ENCODE data around the gene SLC27A1.

SLC27A1 gene

GRCh38 chr19:17470068-17470841 lies at the start of gene SLC27A1:
SLC27A1 (plus strand) TSS chr19:17470524; CDS start chr19:17470541, 17 bp downstream.
- peak; percentile 84 to 86 for ATAC-seq

GRCh38 chr19:17421942-17422341 lies 48.4 kb upstream of the SLC27A1 start:
- ATAC-seq, result no peak

GRCh38 chr19:17423429-17424208 lies 46.7 kb upstream of the SLC27A1 start:
- no peak for ATAC-seq

GRCh38 chr19:17424743-17425365 lies 45.5 kb upstream of the SLC27A1 start:
- ATAC-seq, result peak in 1 of 2 donors; percentile 33

GRCh38 chr19:17429641-17430113 lies 40.6 kb upstream of the SLC27A1 start:
- no peak for ATAC-seq

- ATAC-seq, result no peak
Measured at GRCh38 chr19:17431417-17431816, 38.9 kb upstream of the SLC27A1 start.

- no peak for ATAC-seq
Measured at GRCh38 chr19:17435218-17435617, 35.1 kb upstream of the SLC27A1 start.

GRCh38 chr19:17436094-17436873 lies 34.0 kb upstream of the SLC27A1 start:
- no peak for ATAC-seq

GRCh38 chr19:17436874-17437267 lies 33.5 kb upstream of the SLC27A1 start:
- ATAC-seq, result no peak

- peak; percentile 63 to 67 for ATAC-seq
Measured at GRCh38 chr19:17441241-17442021, 28.9 kb upstream of the SLC27A1 start.

- ATAC-seq, result no peak
Measured at GRCh38 chr19:17445526-17446165, 24.7 kb upstream of the SLC27A1 start.

GRCh38 chr19:17447704-17448130 lies 22.6 kb upstream of the SLC27A1 start:
- ATAC-seq, result no peak

- peak; percentile 41 to 43 for ATAC-seq
Measured at GRCh38 chr19:17448131-17448967, 22.0 kb upstream of the SLC27A1 start, which contains the start of gene TMEM221. TMEM221 (minus strand) TSS chr19:17448668; CDS start chr19:17448462, 206 bp downstream.

GRCh38 chr19:17450264-17451075 lies 19.9 kb upstream of the SLC27A1 start:
- peak; percentile 97 to 98 for ATAC-seq

- ATAC-seq, result no peak
Measured at GRCh38 chr19:17451820-17452219, 18.5 kb upstream of the SLC27A1 start.

GRCh38 chr19:17454576-17455071 lies 15.7 kb upstream of the SLC27A1 start:
- ATAC-seq, result no peak

- ATAC-seq, result peak in 1 of 2 donors; percentile 13
Measured at GRCh38 chr19:17455308-17456123, 14.8 kb upstream of the SLC27A1 start.

GRCh38 chr19:17456127-17456526 lies 14.2 kb upstream of the SLC27A1 start:
- no peak for ATAC-seq
